GM20431 (cell line): Measurements from ENCODE around the gene NFKB1.

Experiments used
- in situ Hi-C: fragments of 300-500 bp; cut with MseI, MboI; formaldehyde crosslinking; loops from one replicate; pipeline ENCODE4 v1.15.0; 2020; ENCODE audit warnings: low sequenced_read_pairs; ENCODE audit not compliant: unreplicated experiment

The NFKB1 gene

GRCh38 chr4:102527695-102528283 is 26.6 kb downstream of the NFKB1 start:
- in situ Hi-C loops = no loop called here

- in situ Hi-C loops = no loop called here
These were observed 28.8 kb downstream of the NFKB1 start for GRCh38 chr4:102529977-102530376.

DNA sequence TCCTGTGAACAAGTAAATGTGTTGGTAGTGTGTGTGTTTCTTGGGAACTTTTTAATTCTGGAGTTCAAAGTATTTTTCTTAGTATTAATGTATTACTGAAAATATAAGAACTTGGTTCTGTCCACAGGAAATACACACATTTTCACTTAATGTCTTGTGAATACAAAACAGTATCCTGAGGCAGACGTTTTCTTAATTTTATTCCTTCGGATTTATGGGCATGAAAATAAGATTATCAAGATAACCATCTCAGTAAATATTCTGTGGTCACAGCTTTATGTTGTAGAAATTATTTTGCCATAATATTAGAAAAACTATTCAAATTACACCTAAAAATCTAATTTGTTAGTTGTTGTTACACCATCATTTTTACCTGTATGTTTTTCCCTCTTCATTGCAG is 29.8 kb downstream of the NFKB1 start:
- in situ Hi-C loops = no loop called here

GRCh38 chr4:102531462-102531861 is 30.3 kb downstream of the NFKB1 start:
- in situ Hi-C loops = no loop called here

DNA sequence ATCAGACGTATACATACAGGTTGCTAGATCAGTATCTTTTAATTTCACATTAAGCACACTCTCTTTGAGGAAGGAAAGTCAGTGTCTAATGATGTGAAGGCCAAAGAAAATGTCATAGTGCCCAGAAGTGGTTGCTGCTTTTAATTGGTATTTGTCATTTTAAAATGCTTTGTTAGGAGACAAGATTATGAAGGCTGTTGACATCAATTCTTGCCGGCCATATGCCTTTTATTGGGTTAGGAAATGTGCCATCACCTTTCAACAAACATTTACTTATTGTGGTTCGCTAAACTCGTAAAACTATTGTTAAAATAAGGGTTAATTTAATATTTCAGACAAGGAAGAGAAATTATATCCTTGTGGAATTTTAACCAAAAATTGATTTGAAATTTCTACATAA is 32.2 kb downstream of the NFKB1 start:
- in situ Hi-C loops = no loop called here

GRCh38 chr4:102533904-102534303 is 32.7 kb downstream of the NFKB1 start:
- in situ Hi-C loops = no loop called here

GRCh38 chr4:102534845-102535244 is 33.7 kb downstream of the NFKB1 start:
- in situ Hi-C loops = no loop called here

DNA sequence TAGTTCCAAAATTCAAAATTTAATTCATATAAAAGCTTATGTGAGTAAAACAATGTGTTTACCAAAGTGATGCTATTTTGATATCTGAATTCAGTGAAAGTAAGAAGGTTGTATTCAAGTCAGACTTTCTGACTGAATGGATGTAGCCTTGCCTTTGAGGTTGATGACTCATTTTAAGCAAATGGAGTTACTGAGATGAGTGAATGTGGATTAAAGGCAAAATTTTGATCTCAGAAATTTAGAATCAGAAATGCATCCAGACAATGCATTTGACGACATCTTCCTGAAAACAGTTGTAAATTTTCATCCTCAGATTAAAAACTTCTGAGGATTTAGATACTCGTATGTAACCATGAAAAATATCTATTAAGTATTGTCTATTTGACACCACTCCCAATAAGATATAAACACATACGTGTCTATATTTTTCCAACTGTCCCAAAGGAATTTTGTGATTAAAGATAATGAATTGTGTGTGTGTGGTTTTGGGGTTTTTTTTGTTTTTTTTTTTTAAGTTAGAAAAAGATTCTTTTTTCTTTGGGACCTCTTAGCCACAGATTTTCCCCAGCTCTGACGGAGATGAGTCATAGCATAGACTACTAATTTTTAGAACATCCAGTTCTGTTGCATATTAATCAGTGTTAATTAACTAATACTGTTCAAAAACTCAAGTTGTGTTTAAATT is 34.4 kb downstream of the NFKB1 start:
- in situ Hi-C loops = no loop called here

GRCh38 chr4:102536768-102537167 is 35.6 kb downstream of the NFKB1 start:
- in situ Hi-C loops = no loop called here

DNA sequence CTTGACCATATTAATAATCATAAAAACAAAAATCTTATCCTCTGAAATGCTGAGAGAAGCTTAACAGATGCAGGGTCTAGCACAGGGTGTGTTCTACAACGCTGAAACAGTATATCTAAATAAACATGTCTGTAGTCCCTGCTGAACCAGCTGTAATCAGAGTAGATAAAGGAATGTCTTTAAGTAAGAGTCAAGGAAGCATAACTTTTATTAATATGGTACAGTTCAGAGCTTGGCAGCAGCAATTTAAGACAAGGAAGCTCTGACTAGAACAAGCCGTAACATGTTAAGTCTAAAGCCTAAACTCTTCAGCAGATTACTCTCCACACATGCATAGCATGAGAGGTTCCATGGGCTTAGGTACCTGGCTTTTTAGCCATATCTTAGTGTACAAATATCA is 36.1 kb downstream of the NFKB1 start:
- in situ Hi-C loops = no loop called here

DNA sequence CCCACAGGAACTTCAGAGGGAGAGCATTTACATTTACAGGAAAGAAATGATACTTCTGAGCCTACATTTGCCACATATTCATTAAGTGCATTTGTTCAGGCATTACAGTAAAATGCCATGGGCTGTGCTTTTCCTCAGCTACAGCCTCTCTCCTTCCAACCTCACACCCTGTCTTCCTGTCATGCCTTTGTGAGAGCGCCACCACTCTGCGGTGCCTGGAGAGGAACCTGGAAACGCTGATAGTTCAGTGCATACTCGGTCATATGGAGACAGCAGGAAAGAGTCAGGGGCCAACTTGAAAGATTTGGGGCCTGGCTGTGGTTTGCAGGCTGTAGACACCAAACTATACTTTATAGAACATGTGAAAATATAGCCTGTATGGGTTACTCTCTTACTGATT is 40.5 kb downstream of the NFKB1 start:
- in situ Hi-C loops = no loop called here

GRCh38 chr4:102543030-102543928 is 42.1 kb downstream of the NFKB1 start:
- in situ Hi-C loops = no loop called here

DNA sequence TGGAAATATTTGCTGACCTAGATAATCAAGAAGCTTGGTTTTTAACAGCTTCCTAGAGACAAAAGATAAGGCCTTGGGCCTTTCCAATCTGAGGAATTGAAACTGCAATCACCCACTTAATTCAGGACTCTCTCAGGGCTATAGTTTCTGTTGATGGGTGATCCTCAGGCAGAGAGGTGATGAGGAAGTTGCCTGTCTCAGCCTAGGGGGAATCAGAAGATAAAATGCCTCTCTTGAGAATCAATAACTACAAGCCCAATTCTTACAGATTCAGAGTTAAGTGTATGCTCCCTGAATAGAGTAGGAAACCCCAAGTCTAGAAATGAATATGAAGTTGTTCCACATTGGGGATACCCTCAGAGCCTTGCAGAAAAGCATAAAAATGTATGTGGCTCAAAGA is 45.5 kb downstream of the NFKB1 start:
- in situ Hi-C loops = no loop called here

- in situ Hi-C loops = no loop called here
These were observed 46.8 kb downstream of the NFKB1 start for GRCh38 chr4:102547973-102548372.

- in situ Hi-C loops = no loop called here
These were observed 50.9 kb downstream of the NFKB1 start for GRCh38 chr4:102551958-102552565.

GRCh38 chr4:102552781-102553180 is 51.6 kb downstream of the NFKB1 start:
- in situ Hi-C loops = no loop called here

- in situ Hi-C loops = no loop called here
These were observed 52.8 kb downstream of the NFKB1 start for GRCh38 chr4:102553982-102554381.

- in situ Hi-C loops = no loop called here
These were observed 53.3 kb downstream of the NFKB1 start for GRCh38 chr4:102554482-102554881.

GRCh38 chr4:102554992-102555391 is 53.8 kb downstream of the NFKB1 start:
- in situ Hi-C loops = no loop called here

GRCh38 chr4:102557636-102558035 is 56.5 kb downstream of the NFKB1 start:
- in situ Hi-C loops = no loop called here

GRCh38 chr4:102560115-102560514 is 59.0 kb downstream of the NFKB1 start:
- in situ Hi-C loops = no loop called here
